HCT116 (cell line): ENCODE data around the gene SSC4D. TPM values are rescaled to one million over a fixed set of nuclear protein-coding genes. Genes with fewer than 3 reads are reported as not detected.

Experiments used
- ATAC-seq: fragments of 200-7000 bp; cut with Tn5 transposase; 2 replicates; pipeline ENCODE4 v1.9.1; 2020; ENCODE audit warnings: mild to moderate bottlenecking, moderate library complexity
- BruUV-seq: library from RNA; stranded (reverse); fragments of 400-500 nt; replicated peaks from 2 replicates; lab custom pipeline; 2021; lab: Mats Ljungman, UMichigan
- CTCF ChIA-PET: fragments of 300-600 bp; sonication (Branson Sonifier 250); formaldehyde crosslinking; loops from one replicate; lab custom pipeline; 2021; ENCODE audit warnings: antibody characterized with exemption; lab: Charles Lee
- POLR2A ChIA-PET: fragments of 300-600, 350-600 bp; sonication (Branson Sonifier 250); formaldehyde crosslinking; loops from one replicate; lab custom pipeline; 2021; ENCODE audit warnings: antibody characterized with exemption; lab: Charles Lee
- RAD21 ChIA-PET, 2 experiments: fragments of 300-600 bp; sonication (Branson Sonifier 250); formaldehyde crosslinking; loops; one replicate each; lab custom pipeline; 2023; ENCODE audit warnings: low total read pairs in 2 of 2; ENCODE audit not compliant: uncharacterized antibody in 2 of 2, unreplicated experiment in 2 of 2, low non-redundant PET in 1 of 2; lab: Charles Lee
- DNase-seq: peaks from one replicate; pipeline ENCODE4 v3.0.0-alpha.2; 2010; ENCODE audit warnings: low read depth, low spot score
- H2AFZ ChIP-seq: fragments of 200-600 bp; shearing (Covaris generic), sonication (generic); 2 replicates; pipeline ENCODE4 v1.6.1; 2017; ENCODE audit warnings: low read depth, mixed run types, mixed read lengths, antibody characterized with exemption, low read length; ENCODE audit not compliant: poor library complexity, severe bottlenecking
- H3K27ac ChIP-seq: 2 replicates; pipeline ENCODE4 v1.5.1; 2012; ENCODE audit warnings: low read depth, low read length
- H3K27me3 ChIP-seq: fragments of 200-600 bp; sonication (generic); 2 replicates; pipeline ENCODE4 v1.6.1; 2016; ENCODE audit warnings: mixed run types, low read length, mixed read lengths; ENCODE audit not compliant: insufficient read depth
- H3K36me3 ChIP-seq, 2 experiments: fragments of 200-500 bp in 1 of 2; fragments of 200-600 bp in 1 of 2; sonication (Bioruptor generic) in 1 of 2; sonication (generic) in 1 of 2; 2 replicates each; pipeline versions ENCODE4 v1.5.1 to v1.6.1; 2014 to 2016; ENCODE audit warnings: low read length in 2 of 2, inconsistent platforms in 1 of 2, mixed read lengths in 1 of 2, mixed run types in 1 of 2; ENCODE audit not compliant: insufficient read depth in 2 of 2, control insufficient read depth in 1 of 2
- H3K4me1 ChIP-seq, 2 experiments: fragments of 200-600 bp in 1 of 2; sonication (generic) in 1 of 2; 2 replicates each; pipeline versions ENCODE4 v1.5.1 to v1.6.1; 2012 to 2017; ENCODE audit warnings: low read length in 2 of 2, inconsistent platforms in 1 of 2, mild to moderate bottlenecking in 1 of 2, mixed read lengths in 1 of 2, mixed run types in 1 of 2, moderate library complexity in 1 of 2; ENCODE audit not compliant: insufficient read depth in 2 of 2, control insufficient read depth in 1 of 2
- H3K4me2 ChIP-seq: fragments of 200-600 bp; sonication (generic); 2 replicates; pipeline ENCODE4 v1.6.1; 2017; ENCODE audit warnings: mixed run types, low read length, mixed read lengths
- H3K4me3 ChIP-seq, 2 experiments: fragments of 200-600 bp in 1 of 2; sonication (generic) in 1 of 2; replicated peaks in 1 of 2; 2 replicates each; pipeline ENCODE4 v1.5.1; 2011 to 2016; ENCODE audit warnings: low read length in 2 of 2, control low read depth in 1 of 2, low read depth in 1 of 2, mild to moderate bottlenecking in 1 of 2, mixed read lengths in 1 of 2, mixed run types in 1 of 2
- H3K79me2 ChIP-seq: fragments of 200-600 bp; sonication (generic); 2 replicates; pipeline ENCODE4 v1.6.1; 2017; ENCODE audit warnings: mild to moderate bottlenecking, mixed run types, low read length, moderate library complexity, mixed read lengths; ENCODE audit not compliant: insufficient read depth
- H3K9ac ChIP-seq: fragments of 200-600 bp; sonication (generic); 2 replicates; pipeline ENCODE4 v1.6.1; 2016; ENCODE audit warnings: low read length, mixed read lengths
- H3K9me2 ChIP-seq: fragments of 200-600 bp; sonication (generic), shearing (Covaris generic); 2 replicates; pipeline ENCODE4 v1.6.1; 2017; ENCODE audit warnings: mixed run types, mild to moderate bottlenecking, moderate library complexity; ENCODE audit not compliant: insufficient read depth
- H3K9me3 ChIP-seq, 2 experiments: fragments of 200-500 bp in 1 of 2; fragments of 200-600 bp in 1 of 2; sonication (Bioruptor generic) in 1 of 2; sonication (generic) in 1 of 2; 2 replicates each; pipeline ENCODE4 v1.6.1; 2014 to 2017; ENCODE audit warnings: low read length in 2 of 2, mixed read lengths in 2 of 2, inconsistent platforms in 1 of 2, low read depth in 1 of 2, mild to moderate bottlenecking in 1 of 2, mixed run types in 1 of 2, moderate library complexity in 1 of 2; ENCODE audit not compliant: control insufficient read depth in 1 of 2, insufficient read depth in 1 of 2
- H4K20me1 ChIP-seq: fragments of 200-600 bp; sonication (generic), shearing (Covaris generic); 2 replicates; pipeline ENCODE4 v1.6.1; 2017; ENCODE audit warnings: mixed run types, mild to moderate bottlenecking, moderate library complexity; ENCODE audit not compliant: insufficient read depth
- CBX3 ChIP-seq: IDR thresholded peaks from 2 replicates; pipeline ENCODE4 v1.6.1; 2012; ENCODE audit warnings: low read depth
- CEBPB ChIP-seq: IDR thresholded peaks from 2 replicates; pipeline ENCODE4 v1.6.1; 2012; ENCODE audit warnings: low read depth
- CTCF ChIP-seq, 3 experiments: fragments of 200-600 bp in 1 of 3; sonication (generic) in 1 of 3; IDR thresholded peaks in 2 of 3; conservative IDR thresholded peaks in 1 of 3; 2 replicates each; pipeline ENCODE4 v1.5.1; 2012 to 2017; ENCODE audit warnings: low read depth in 2 of 3, low read length in 2 of 3, antibody characterized with exemption in 1 of 3, borderline replicate concordance in 1 of 3, control low read depth in 1 of 3, mild to moderate bottlenecking in 1 of 3, mixed read lengths in 1 of 3, mixed run types in 1 of 3, moderate library complexity in 1 of 3; ENCODE audit not compliant: insufficient read depth in 1 of 3
- EGR1 ChIP-seq: IDR thresholded peaks from 2 replicates; pipeline ENCODE4 v1.6.1; 2012; ENCODE audit warnings: low read depth
- ELF1 ChIP-seq: IDR thresholded peaks from 2 replicates; pipeline ENCODE4 v1.6.1; 2012; ENCODE audit warnings: low read depth, borderline replicate concordance
- EZH2phosphoT487 ChIP-seq: fragments of 200-600 bp; IDR thresholded peaks from 2 replicates; pipeline ENCODE4 v1.6.1; 2018; ENCODE audit warnings: antibody characterized with exemption, borderline replicate concordance
- JUND ChIP-seq: IDR thresholded peaks from 2 replicates; pipeline ENCODE4 v1.6.1; 2012
- MAX ChIP-seq: IDR thresholded peaks from 2 replicates; pipeline ENCODE4 v1.6.1; 2012
- SIN3A ChIP-seq: IDR thresholded peaks from 2 replicates; pipeline ENCODE4 v1.6.1; 2012; ENCODE audit warnings: low read depth
- SP1 ChIP-seq: IDR thresholded peaks from 2 replicates; pipeline ENCODE4 v1.6.1; 2012; ENCODE audit warnings: low read depth
- TCF7L2 ChIP-seq: IDR thresholded peaks from 2 replicates; pipeline ENCODE4 v1.7.0; 2011; ENCODE audit warnings: borderline replicate concordance, inconsistent platforms; ENCODE audit not compliant: insufficient read depth, insufficient read length; ENCODE audit errors: extremely low read depth
- YY1 ChIP-seq: IDR thresholded peaks from 2 replicates; pipeline ENCODE4 v1.6.1; 2011; ENCODE audit warnings: low read length, low read depth, moderate library complexity, mild to moderate bottlenecking; ENCODE audit not compliant: insufficient replicate concordance; ENCODE audit errors: extremely low read depth
- ZFX ChIP-seq: fragments of 450-650 bp; IDR thresholded peaks from 2 replicates; pipeline ENCODE4 v1.6.1; 2017
- ZNF274 ChIP-seq: fragments of 200-500 bp; sonication (Bioruptor generic); IDR thresholded peaks from 2 replicates; pipeline ENCODE4 v1.6.1; 2014; ENCODE audit warnings: mild to moderate bottlenecking, low read depth, low read length, inconsistent platforms
- intact Hi-C: fragments of 100-400 bp; cut with micrococcal nuclease; formaldehyde crosslinking; loops from 2 replicates; pipeline ENCODE4 v1.10.0; 2022
- total RNA-seq: library from RNA; stranded (reverse); gene quantifications from one replicate; pipeline ENCODE4 v1.2.1, GENCODE V29; 2021; ENCODE audit not compliant: unreplicated experiment
- TF ChIP-seq, protein P1 (sequence below): IDR thresholded peaks from 2 replicates; pipeline ENCODE4 v1.6.1; 2011; ENCODE audit warnings: mild to moderate bottlenecking, low read length, moderate library complexity; ENCODE audit not compliant: insufficient replicate concordance; ENCODE audit errors: extremely low read depth
- TF ChIP-seq, protein P2 (sequence below): IDR thresholded peaks from 2 replicates; pipeline ENCODE4 v1.6.1; 2012; ENCODE audit warnings: low read depth
- TF ChIP-seq, protein P3 (sequence below): IDR thresholded peaks from 2 replicates; pipeline ENCODE4 v1.6.1; 2012

The SSC4D gene
- total RNA-seq, 1 experiment from 2014 or later, result 1.1 TPM

GRCh38 chr7:76403780-76404494 is 5.6 kb downstream of the SSC4D start:
- no peak for DNase-seq
- POLR2A ChIA-PET, result interaction anchor here (0.6 kb wide), 1 partner anchor 140 kb away, joined by 3 read pairs; no protein-coding TSS in a partner anchor
- Histone ChIP-seq H4K20me1 (no peaks in the 10 kb centered on the region), H3K79me2 (no peaks in the 10 kb centered on the region), H3K27me3 (no peaks in the 10 kb centered on the region), H2AFZ (no peak overlapping the region), H3K4me2 (peak overlapping the region; percentile 39; the same call in 1 of the 2 replicates)
- no TSS peak for BruUV-seq
- ATAC-seq, result peak; percentile 45; the same call in 1 of the 2 replicates
- no peak for TF ChIP-seq EGR1
- no peak for TF ChIP-seq ZNF274
- no peak for TF ChIP-seq YY1
- TF ChIP-seq, protein P1, sequence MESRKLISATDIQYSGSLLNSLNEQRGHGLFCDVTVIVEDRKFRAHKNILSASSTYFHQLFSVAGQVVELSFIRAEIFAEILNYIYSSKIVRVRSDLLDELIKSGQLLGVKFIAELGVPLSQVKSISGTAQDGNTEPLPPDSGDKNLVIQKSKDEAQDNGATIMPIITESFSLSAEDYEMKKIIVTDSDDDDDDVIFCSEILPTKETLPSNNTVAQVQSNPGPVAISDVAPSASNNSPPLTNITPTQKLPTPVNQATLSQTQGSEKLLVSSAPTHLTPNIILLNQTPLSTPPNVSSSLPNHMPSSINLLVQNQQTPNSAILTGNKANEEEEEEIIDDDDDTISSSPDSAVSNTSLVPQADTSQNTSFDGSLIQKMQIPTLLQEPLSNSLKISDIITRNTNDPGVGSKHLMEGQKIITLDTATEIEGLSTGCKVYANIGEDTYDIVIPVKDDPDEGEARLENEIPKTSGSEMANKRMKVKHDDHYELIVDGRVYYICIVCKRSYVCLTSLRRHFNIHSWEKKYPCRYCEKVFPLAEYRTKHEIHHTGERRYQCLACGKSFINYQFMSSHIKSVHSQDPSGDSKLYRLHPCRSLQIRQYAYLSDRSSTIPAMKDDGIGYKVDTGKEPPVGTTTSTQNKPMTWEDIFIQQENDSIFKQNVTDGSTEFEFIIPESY, result no peak
- no peak for TF ChIP-seq MAX
- no peak for TF ChIP-seq CEBPB
- TF ChIP-seq ZFX, result no peak
- TF ChIP-seq, protein P2, sequence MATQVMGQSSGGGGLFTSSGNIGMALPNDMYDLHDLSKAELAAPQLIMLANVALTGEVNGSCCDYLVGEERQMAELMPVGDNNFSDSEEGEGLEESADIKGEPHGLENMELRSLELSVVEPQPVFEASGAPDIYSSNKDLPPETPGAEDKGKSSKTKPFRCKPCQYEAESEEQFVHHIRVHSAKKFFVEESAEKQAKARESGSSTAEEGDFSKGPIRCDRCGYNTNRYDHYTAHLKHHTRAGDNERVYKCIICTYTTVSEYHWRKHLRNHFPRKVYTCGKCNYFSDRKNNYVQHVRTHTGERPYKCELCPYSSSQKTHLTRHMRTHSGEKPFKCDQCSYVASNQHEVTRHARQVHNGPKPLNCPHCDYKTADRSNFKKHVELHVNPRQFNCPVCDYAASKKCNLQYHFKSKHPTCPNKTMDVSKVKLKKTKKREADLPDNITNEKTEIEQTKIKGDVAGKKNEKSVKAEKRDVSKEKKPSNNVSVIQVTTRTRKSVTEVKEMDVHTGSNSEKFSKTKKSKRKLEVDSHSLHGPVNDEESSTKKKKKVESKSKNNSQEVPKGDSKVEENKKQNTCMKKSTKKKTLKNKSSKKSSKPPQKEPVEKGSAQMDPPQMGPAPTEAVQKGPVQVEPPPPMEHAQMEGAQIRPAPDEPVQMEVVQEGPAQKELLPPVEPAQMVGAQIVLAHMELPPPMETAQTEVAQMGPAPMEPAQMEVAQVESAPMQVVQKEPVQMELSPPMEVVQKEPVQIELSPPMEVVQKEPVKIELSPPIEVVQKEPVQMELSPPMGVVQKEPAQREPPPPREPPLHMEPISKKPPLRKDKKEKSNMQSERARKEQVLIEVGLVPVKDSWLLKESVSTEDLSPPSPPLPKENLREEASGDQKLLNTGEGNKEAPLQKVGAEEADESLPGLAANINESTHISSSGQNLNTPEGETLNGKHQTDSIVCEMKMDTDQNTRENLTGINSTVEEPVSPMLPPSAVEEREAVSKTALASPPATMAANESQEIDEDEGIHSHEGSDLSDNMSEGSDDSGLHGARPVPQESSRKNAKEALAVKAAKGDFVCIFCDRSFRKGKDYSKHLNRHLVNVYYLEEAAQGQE, result no peak
- no peak for TF ChIP-seq SIN3A
- TF ChIP-seq CTCF (IDR thresholded peaks at IDR 0.05 in 2 of 3, conservative IDR thresholded peaks at IDR 0.05 in 1 of 3; ENCODE audit: borderline replicate concordance in 1 of 3, insufficient read depth in 1 of 3, low read depth in 2 of 3, low read length in 2 of 3), result no peak
- TF ChIP-seq EZH2phosphoT487, result no peak
- TF ChIP-seq, protein P3, sequence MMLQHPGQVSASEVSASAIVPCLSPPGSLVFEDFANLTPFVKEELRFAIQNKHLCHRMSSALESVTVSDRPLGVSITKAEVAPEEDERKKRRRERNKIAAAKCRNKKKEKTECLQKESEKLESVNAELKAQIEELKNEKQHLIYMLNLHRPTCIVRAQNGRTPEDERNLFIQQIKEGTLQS, result no peak
- no peak for TF ChIP-seq TCF7L2
- no peak for TF ChIP-seq SP1
- no peak for TF ChIP-seq ELF1
- no peak for TF ChIP-seq CBX3
- TF ChIP-seq JUND, result no peak
- TF ChIP-seq, all 23 proteins: peak for 0
- CTCF ChIA-PET, result no interaction called here
- Histone ChIP-seq H3K9ac (no peak overlapping the region), H3K9me3 (no peaks in the 10 kb centered on the region), H3K36me3 (no peaks in the 10 kb centered on the region), H3K9me2 (no peaks in the 10 kb centered on the region), H3K4me1 (peaks cover 7 to 10% of the 10 kb centered on the region in 2 experiments; a peak in 3 of 4 replicates), H3K27ac (no peak overlapping the region), H3K4me3 (no peak overlapping the region)
- intact Hi-C loops, result no loop called here
- RAD21 ChIA-PET, result no interaction called here
